Stomach (tissue), 4 donors: ENCODE results near the gene F2.

ENCODE experiments used
- CTCF ChIP-seq, 7 experiments: fragments of 450-650 bp in 4 of 7; fragments of 200-600 bp in 3 of 7; sonication (generic) in 3 of 7; IDR thresholded peaks; one replicate each; pipeline ENCODE4 v1.5.1; 2016 to 2019; ENCODE audit warnings: antibody characterized with exemption in 7 of 7, control low read depth in 2 of 7, mild to moderate bottlenecking in 1 of 7
- EP300 ChIP-seq: sonication (generic); formaldehyde crosslinking; IDR thresholded peaks from one replicate; pipeline ENCODE4 v1.6.1; 2017; ENCODE audit warnings: antibody characterized with exemption
- POLR2A ChIP-seq, 4 donors: fragments of 450-650 bp; IDR thresholded peaks; one replicate each; pipeline ENCODE4 v1.6.1; 2016; ENCODE audit warnings: antibody characterized with exemption in 4 of 4, control low read depth in 2 of 4, mild to moderate bottlenecking in 1 of 4, moderate library complexity in 1 of 4

DNA sequence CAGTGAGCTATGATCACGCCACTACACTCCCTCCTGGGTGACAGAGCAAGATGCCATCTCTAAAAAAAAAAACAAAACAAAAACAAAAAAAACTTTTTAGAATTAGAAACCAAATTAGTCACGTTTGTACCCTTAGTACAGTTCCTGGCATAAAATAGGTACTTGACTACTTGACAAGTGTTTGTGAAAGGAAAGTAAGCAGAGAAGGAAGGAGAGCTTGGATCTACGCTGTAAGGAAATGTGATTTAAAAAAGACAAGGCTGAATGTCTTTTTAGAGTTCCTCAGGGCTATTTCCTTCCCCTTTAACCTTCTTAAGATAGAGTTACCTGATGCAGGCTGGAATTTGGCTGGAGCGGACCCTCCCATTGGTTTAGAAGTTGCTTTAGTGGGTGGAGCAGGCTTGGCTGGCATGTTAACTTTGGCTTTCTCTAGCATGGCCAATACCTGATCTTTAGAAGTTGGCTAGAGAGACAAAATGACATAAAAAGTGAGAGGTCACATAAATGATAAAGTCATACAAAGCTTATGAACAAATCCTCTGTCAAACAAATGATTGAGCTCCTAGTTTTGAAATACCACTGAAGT lies 50.7 kb downstream of the F2 start:
- TF ChIP-seq POLR2A (IDR thresholded peaks at IDR 0.05) (no peak), EP300 (no peak), CTCF (IDR thresholded peaks at IDR 0.05) (no peak)
